ENCODE results near the gene POLR3B. TPM values are rescaled to one million over a fixed set of nuclear protein-coding genes. Genes with fewer than 3 reads are reported as not detected.

POLR3B gene
- polyA plus RNA-seq, 1 experiment = 14.1 TPM

GRCh38 chr12:106321139-106321850 lies 36.3 kb upstream of the POLR3B start:
- H3K4me3 ChIP-seq (ENCODE audit: low read depth, low read length) = no peak overlapping the region
- CTCF ChIA-PET = interaction anchor here (1.3 to 1.4 kb wide), 2 partner anchors 37 to 70 kb away, joined by 4 to 5 read pairs; partner anchors contain the start of gene POLR3B
- POLR2A ChIA-PET = no interaction called here
- H3K27me3 ChIP-seq (ENCODE audit: control insufficient read depth, insufficient read depth, low read length) = no peaks in the 10 kb centered on the region
- DNase-seq (ENCODE audit: low read depth, low spot score) = no peak
- H3K27ac ChIP-seq (ENCODE audit: low read depth, low read length) = no peak overlapping the region
- H3K9me3 ChIP-seq (ENCODE audit: control insufficient read depth, insufficient read depth, low read length) = no peaks in the 10 kb centered on the region
- no peak for TF ChIP-seq CTCF (IDR thresholded peaks at IDR 0.05; ENCODE audit: low read depth, low read length)

- POLR2A ChIA-PET = no interaction called here
- TF ChIP-seq CTCF (IDR thresholded peaks at IDR 0.05; ENCODE audit: low read depth, low read length) = no peak
- H3K27ac ChIP-seq (ENCODE audit: low read depth, low read length) = no peak overlapping the region
- H3K9me3 ChIP-seq (ENCODE audit: control insufficient read depth, insufficient read depth, low read length) = no peaks in the 10 kb centered on the region
- no peak overlapping the region for H3K4me3 ChIP-seq (ENCODE audit: low read depth, low read length)
- CTCF ChIA-PET = no interaction called here
- H3K27me3 ChIP-seq (ENCODE audit: control insufficient read depth, insufficient read depth, low read length) = no peaks in the 10 kb centered on the region
- no peak for DNase-seq (ENCODE audit: low read depth, low spot score)
Observed at GRCh38 chr12:106323537-106323936, 34.0 kb upstream of the POLR3B start.

- DNase-seq (ENCODE audit: low read depth, low spot score) = no peak
- no peak for TF ChIP-seq CTCF (IDR thresholded peaks at IDR 0.05; ENCODE audit: low read depth, low read length)
- no peaks in the 10 kb centered on the region for H3K27me3 ChIP-seq (ENCODE audit: control insufficient read depth, insufficient read depth, low read length)
- ChIA-PET CTCF (interaction anchor here (0.7 kb wide), 1 partner anchor 10 kb away, joined by 3 read pairs; no protein-coding TSS in a partner anchor), POLR2A (no interaction called here)
- no peaks in the 10 kb centered on the region for H3K9me3 ChIP-seq (ENCODE audit: control insufficient read depth, insufficient read depth, low read length)
- H3K4me3 ChIP-seq (ENCODE audit: low read depth, low read length) = no peak overlapping the region
- no peak overlapping the region for H3K27ac ChIP-seq (ENCODE audit: low read depth, low read length)
Observed at GRCh38 chr12:106327309-106327869, 30.2 kb upstream of the POLR3B start.

- ChIA-PET CTCF (no interaction called here), POLR2A (no interaction called here)
- Histone ChIP-seq H3K9me3 (ENCODE audit: control insufficient read depth, insufficient read depth, low read length) (no peaks in the 10 kb centered on the region), H3K27me3 (ENCODE audit: control insufficient read depth, insufficient read depth, low read length) (no peaks in the 10 kb centered on the region), H3K27ac (ENCODE audit: low read depth, low read length) (no peak overlapping the region), H3K4me3 (ENCODE audit: low read depth, low read length) (no peak overlapping the region)
- no peak for DNase-seq (ENCODE audit: low read depth, low spot score)
- TF ChIP-seq CTCF (IDR thresholded peaks at IDR 0.05; ENCODE audit: low read depth, low read length) = no peak
Observed at GRCh38 chr12:106328735-106329134, 28.8 kb upstream of the POLR3B start.

- no peak for DNase-seq (ENCODE audit: low read depth, low spot score)
- Histone ChIP-seq H3K27ac (ENCODE audit: low read depth, low read length) (no peak overlapping the region), H3K27me3 (ENCODE audit: control insufficient read depth, insufficient read depth, low read length) (no peaks in the 10 kb centered on the region), H3K9me3 (ENCODE audit: control insufficient read depth, insufficient read depth, low read length) (no peaks in the 10 kb centered on the region), H3K4me3 (ENCODE audit: low read depth, low read length) (no peak overlapping the region)
- no peak for TF ChIP-seq CTCF (IDR thresholded peaks at IDR 0.05; ENCODE audit: low read depth, low read length)
- ChIA-PET POLR2A (no interaction called here), CTCF (interaction anchor here (0.6 kb wide), 1 partner anchor 16 kb away, joined by 4 read pairs; no protein-coding TSS in a partner anchor)
Observed at GRCh38 chr12:106329231-106329982, 28.1 kb upstream of the POLR3B start.

Data from AG04450 (cell line).